GM15510 (cell line): Measurements from ENCODE around the gene SPATA31C1.
"Not testable (repeated sequence)": the region's sequence is repeated elsewhere in the genome, so short reads cannot be mapped to it uniquely, and the experiment has no call there.

Experiments used
- POLR2A ChIP-seq: IDR thresholded peaks from 3 replicates; pipeline ENCODE4 v1.6.1; 2011; ENCODE audit warnings: borderline replicate concordance; ENCODE audit not compliant: insufficient read length; ENCODE audit errors: extremely low read depth

The SPATA31C1 gene

GRCh38 chr9:87917662-87918061, at the start of gene SPATA31C1:
Gene SPATA31C1, plus strand, starts transcription at chr9:87917962.
- TF ChIP-seq POLR2A: not testable (repeated sequence)

DNA sequence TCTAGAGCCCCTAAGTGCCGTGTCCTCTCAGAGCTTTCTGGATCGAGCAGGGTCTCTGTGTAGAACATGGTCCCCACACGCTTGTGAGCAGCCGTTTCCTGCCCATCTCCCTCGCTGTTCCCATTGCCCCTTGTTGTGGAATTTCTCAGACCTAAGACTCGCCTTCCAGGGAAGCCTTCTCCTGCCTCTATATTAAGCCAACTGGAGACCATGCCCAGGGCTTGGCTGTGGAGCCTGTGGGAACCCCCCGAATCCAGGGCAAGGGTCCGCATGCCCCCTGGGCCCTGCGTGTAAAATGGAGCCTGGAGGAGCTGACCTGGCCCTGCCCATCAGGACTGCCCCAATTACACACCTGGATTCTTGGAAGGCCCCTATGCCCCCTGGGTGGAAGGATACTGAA, 49.6 kb upstream of the SPATA31C1 start:
- TF ChIP-seq POLR2A: no peak

- TF ChIP-seq POLR2A: no peak
These were observed 49.1 kb upstream of the SPATA31C1 start for GRCh38 chr9:87868635-87869034.

DNA sequence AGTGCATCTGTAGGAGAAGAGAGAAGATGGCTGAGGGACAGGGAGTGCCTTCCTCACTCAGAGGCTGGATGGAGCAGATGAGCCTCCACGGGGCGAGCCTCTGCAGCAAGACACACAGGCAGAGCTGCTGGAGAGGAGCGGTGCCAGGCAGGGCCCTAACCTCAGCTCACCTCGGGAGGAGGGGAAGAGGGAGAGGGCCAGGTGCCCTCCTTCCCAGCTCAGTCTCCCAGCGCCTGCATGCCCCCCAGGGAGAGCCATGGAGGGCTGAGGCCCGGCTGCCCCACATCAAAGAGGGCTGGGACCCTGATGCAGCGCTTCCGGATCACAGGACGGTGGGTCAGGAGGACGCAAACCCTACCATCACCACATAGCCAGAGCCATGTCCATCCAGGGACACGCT, 48.7 kb upstream of the SPATA31C1 start:
- TF ChIP-seq POLR2A: no peak

DNA sequence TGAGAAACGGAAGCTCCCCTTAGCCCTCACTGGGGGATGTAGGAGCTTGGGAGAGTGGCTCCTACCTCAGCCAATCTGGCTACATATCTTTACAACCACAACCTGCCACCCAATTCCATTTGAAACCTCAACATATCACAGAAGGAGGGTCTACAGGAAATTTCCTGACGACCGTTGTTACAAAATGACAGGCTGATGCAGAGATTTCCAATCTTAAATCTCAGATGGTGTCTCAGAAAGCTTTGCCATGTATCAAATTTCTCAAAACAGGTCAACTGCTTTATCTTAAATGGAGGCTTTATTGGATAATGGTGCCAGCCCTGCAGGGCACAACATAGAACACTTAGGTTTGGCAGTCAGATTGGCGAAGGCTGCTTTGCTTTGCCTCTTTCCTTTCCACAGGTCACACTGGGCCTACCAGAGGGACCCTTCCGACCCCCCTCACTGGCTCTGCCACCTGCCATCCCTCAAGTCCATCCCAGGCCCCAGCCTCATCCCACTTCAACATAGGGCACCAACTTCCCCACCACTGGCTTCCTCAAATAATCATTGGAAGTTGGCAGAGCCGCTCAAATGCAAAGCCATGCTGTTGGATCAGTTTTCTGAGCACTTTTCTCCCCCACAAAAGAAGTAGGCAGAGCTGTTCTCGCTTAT, 46.2 kb upstream of the SPATA31C1 start:
- TF ChIP-seq POLR2A: no peak

DNA sequence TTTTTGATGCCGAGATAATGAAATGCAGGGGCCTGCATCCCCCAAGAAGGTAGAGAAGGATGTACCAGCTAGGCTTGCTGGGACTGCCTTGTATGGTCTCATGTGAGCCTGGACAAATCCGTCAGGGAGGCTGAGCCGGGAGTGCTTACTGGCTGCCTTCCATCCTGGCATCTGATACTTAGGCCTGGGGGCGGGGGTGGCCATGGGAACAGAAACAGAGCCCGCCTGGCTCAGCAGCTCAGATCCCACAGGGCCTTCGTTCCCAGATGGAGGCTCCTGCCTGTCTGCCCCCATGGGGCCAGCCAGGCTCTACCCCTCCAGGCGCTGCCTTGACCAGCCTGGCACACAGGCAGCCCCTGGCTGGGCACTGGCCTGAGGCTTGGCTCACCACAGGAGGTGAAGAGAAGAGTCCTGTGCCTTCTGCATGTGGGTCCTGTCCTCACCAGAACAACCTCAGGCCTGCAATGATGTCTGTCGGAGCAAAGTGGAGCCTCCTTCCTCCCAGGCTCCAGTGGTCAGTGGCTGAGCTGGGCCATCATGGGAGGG, 45.6 kb upstream of the SPATA31C1 start:
- no peak for TF ChIP-seq POLR2A

GRCh38 chr9:87873607-87874303, 44.0 kb upstream of the SPATA31C1 start:
- TF ChIP-seq POLR2A: no peak

DNA sequence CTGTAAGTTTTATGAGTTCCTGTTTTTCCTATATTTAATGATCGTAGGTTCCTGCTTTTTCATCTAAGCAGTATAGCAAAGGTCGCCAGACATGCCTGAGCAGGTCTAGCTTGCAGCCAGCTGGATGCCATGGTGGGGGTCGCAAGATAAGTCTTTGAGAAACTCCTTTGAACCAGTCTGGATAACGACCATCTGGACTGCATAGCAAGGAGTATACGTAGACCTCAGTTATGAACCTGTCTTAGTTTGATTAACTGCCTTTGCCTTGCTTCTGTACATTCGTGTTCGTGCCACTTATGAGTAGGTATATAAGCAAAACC, 43.5 kb upstream of the SPATA31C1 start:
- no peak for TF ChIP-seq POLR2A

DNA sequence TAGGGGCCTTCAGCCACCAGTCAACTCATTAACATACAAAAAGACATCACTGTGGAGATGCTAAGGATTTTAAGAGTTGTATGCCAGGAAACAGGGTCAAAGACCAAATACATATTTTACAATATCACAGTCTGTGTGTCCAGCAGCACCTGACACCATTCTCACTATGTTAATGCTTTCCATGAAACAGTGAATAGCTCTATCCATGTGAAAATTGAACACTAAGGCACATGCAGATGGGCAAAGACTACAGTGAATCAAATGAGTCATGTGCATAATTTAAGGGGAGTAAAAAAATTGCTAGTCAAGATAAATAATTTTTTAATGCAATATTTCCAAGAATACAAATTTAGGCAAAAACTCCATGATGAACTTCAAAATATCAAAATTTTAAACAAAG, 42.7 kb upstream of the SPATA31C1 start:
- TF ChIP-seq POLR2A: no peak

- TF ChIP-seq POLR2A: no peak
These were observed 41.8 kb upstream of the SPATA31C1 start for GRCh38 chr9:87875831-87876545.

DNA sequence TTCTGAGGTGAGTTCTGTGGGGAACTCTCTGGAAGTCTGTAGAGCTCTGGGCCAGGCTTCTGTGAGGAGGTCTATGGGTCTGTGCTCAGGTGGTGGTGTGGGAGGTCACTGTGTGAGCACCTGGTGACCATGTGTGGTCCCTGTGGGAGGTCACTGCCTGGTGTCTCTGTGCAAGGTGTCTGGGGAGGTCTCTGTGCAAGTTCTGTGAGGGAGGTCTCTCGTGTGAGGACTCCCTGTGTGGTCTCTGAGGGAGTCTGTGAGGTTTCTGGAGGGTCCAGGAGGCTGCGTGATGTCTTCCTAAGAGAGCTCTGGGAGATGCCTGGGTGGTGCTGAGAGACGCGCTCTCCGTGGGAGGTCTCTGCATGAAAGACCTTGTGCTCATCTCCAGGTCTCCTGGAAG, 41.1 kb upstream of the SPATA31C1 start:
- TF ChIP-seq POLR2A: no peak

DNA sequence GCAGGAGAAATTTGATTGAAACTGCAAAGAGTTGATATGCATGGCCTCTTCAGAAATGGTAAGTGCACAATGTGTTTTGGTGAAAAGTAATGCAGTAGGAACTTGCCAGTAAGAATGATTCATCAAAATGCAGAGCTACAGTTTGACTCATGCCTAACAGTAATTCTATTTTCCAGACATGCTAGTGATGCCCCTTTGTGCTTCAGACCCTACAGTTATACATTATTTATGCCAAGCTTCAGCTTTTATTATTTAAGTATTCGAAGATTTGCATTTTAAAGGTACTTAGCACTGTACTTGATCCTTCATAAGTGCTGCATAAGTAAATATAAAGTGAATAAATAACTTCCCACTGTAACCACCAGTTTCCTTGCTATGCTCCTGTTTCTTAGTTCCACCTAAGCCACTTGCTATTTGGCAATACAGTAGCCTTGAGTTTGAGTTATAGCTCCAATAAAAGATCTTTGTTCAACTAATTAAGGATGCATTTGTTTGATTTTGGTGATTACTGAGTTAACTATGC, 38.7 kb upstream of the SPATA31C1 start:
- TF ChIP-seq POLR2A: no peak

DNA sequence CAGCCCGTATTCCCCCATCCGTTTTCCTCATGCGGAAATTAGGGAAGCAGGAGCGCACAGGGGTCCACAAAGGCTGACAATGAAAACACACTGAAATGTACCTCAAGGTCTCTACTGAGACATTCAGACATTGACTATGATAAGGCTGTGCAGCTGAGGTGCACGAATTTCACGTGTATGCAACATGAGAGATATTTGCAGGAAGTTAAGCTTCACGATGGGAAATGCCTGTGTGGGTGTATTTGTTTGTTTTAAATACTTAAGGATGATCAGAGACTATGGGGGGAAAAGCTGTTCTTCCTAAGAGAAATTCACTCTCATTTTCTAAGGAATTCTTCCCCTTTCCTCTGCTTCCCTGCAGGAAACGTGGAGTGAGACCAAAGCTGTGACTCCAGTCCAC, 37.6 kb upstream of the SPATA31C1 start:
- TF ChIP-seq POLR2A: no peak

DNA sequence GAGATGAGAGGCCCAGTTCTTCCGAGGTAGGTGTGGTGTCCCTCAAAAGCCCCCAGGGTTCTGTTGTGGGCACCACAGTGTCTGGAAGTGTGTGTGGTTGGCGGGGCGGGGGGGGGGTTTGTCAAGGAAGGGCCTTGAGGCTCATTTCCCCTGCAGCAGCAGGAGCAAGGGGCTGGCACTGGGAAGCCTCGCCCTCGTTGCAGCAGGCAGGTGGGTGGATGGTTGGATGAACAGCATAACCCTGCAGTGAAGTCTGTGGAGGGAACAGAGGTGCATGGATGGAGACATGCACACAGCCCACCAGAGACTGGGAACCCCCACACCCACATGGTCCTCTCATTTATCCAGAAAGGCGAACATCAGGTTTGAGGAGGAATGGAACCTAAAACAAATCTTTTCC, 37.1 kb upstream of the SPATA31C1 start:
- TF ChIP-seq POLR2A: no peak

- TF ChIP-seq POLR2A: no peak
These were observed 35.1 kb upstream of the SPATA31C1 start, which contains the start of gene SPATA31E1 for GRCh38 chr9:87882627-87883026. Gene SPATA31E1, plus strand, starts transcription at chr9:87882877. Its CDS starts 15 bp downstream, at chr9:87882892.
